Activated CD4-positive, alpha-beta T cell treated with anti-CD3 and anti-CD28 coated beads for 1 hour (primary cell): ENCODE results near the gene ZDHHC1.

Experiments used
- DNase-seq: peaks from one replicate; pipeline ENCODE4 v3.0.0-alpha.2; 2020

Gene ZDHHC1

GRCh38 chr16:67350324-67350723, 66.0 kb downstream of the ZDHHC1 start:
- DNase-seq: no peak

GRCh38 chr16:67349172-67349571, 67.1 kb downstream of the ZDHHC1 start:
- no peak for DNase-seq

- DNase-seq: no peak
These were observed 69.9 kb downstream of the ZDHHC1 start for GRCh38 chr16:67346341-67346740.

- DNase-seq: no peak
These were observed 70.9 kb downstream of the ZDHHC1 start for GRCh38 chr16:67345401-67345800.
